SW480 (cell line): ENCODE results near the gene ZSCAN10.

Experiments
- DNase-seq: peaks from one replicate; pipeline ENCODE4 v3.0.0-alpha.2; 2016; ENCODE audit warnings: low spot score

The ZSCAN10 gene

GRCh38 chr16:3134338-3135125 lies 35.4 kb upstream of the ZSCAN10 start, which contains the start of gene ZNF213:
Gene ZNF213 (plus strand): TSS chr16:3135029. CDS start chr16:3137281, 2,252 bp downstream.
- peak; percentile 98 for DNase-seq

GRCh38 chr16:3133844-3134243 lies 34.8 kb upstream of the ZSCAN10 start:
- DNase-seq: no peak

GRCh38 chr16:3131755-3132377 lies 32.8 kb upstream of the ZSCAN10 start:
- peak; percentile 50 for DNase-seq

GRCh38 chr16:3129137-3130131 lies 30.3 kb upstream of the ZSCAN10 start:
- peak; percentile 81 for DNase-seq

GRCh38 chr16:3127745-3128144 lies 28.7 kb upstream of the ZSCAN10 start:
- DNase-seq: no peak

- peak; percentile 91 for DNase-seq
Measured at GRCh38 chr16:3123986-3124886, 25.1 kb upstream of the ZSCAN10 start.

- no peak for DNase-seq
Measured at GRCh38 chr16:3122926-3123570, 24.0 kb upstream of the ZSCAN10 start.

GRCh38 chr16:3121851-3122467 lies 22.9 kb upstream of the ZSCAN10 start:
- DNase-seq: no peak

GRCh38 chr16:3120435-3120834 lies 21.3 kb upstream of the ZSCAN10 start:
- no peak for DNase-seq

GRCh38 chr16:3119701-3120408 lies 20.8 kb upstream of the ZSCAN10 start:
- no peak for DNase-seq

GRCh38 chr16:3119286-3119685 lies 20.2 kb upstream of the ZSCAN10 start:
- DNase-seq: no peak

- DNase-seq: no peak
Measured at GRCh38 chr16:3118846-3119245, 19.8 kb upstream of the ZSCAN10 start.

- DNase-seq: no peak
Measured at GRCh38 chr16:3118204-3118790, 19.2 kb upstream of the ZSCAN10 start.

- DNase-seq: no peak
Measured at GRCh38 chr16:3115561-3115960, 16.5 kb upstream of the ZSCAN10 start.

GRCh38 chr16:3115003-3115402 lies 15.9 kb upstream of the ZSCAN10 start:
- DNase-seq: no peak

GRCh38 chr16:3113765-3114479 lies 14.8 kb upstream of the ZSCAN10 start:
- peak; percentile 56 for DNase-seq

- no peak for DNase-seq
Measured at GRCh38 chr16:3112881-3113574, 13.9 kb upstream of the ZSCAN10 start.
